HepG2 (cell line): ENCODE measurements around the gene TBC1D16. TPM values are rescaled to one million over a fixed set of nuclear protein-coding genes. Genes with fewer than 3 reads are reported as not detected.

Experiments used
- ATAC-seq: fragments of 200-7000 bp; cut with Tn5 transposase; 3 replicates; pipeline ENCODE4 v1.9.1; 2020; ENCODE audit warnings: mild to moderate bottlenecking, moderate library complexity
- BruUV-seq: library from RNA; stranded (reverse); fragments of 400-500 nt; replicated peaks from 2 replicates; lab custom pipeline; 2021; lab: Mats Ljungman, UMichigan
- CTCF ChIA-PET: fragments of 300-600 bp; formaldehyde crosslinking; extraction: SDS; loops from one replicate; lab custom pipeline; 2021; ENCODE audit warnings: low total read pairs, inconsistent platforms, low intra/inter-chr PET ratio; lab: Yijun Ruan, JAX
- POLR2A ChIA-PET: fragments of 350-600 bp; sonication (Branson Sonifier 250); formaldehyde crosslinking; loops from one replicate; lab custom pipeline; 2020; ENCODE audit warnings: antibody characterized with exemption, inconsistent platforms; lab: Yijun Ruan, JAX
- DNase-seq: peaks from one replicate; pipeline ENCODE4 v3.0.0-alpha.2; 2015; ENCODE audit warnings: low spot score
- FAIRE-seq: peaks from 3 replicates; lab custom pipeline; 2011; peaks lifted over from hg19 to GRCh38; lab: Jason Lieb, UNC
- H2AFZ ChIP-seq: one replicate; pipeline ENCODE4 v1.6.1; 2011; ENCODE audit warnings: low read length, inconsistent platforms
- H3K27ac ChIP-seq: fragments of 300-600 bp; 3 replicates; pipeline ENCODE4 v1.8.0; 2011; ENCODE audit warnings: mixed run types, mild to moderate bottlenecking, mixed read lengths, low read length, inconsistent platforms; ENCODE audit not compliant: insufficient read depth; ENCODE audit errors: extremely low read length
- H3K27me3 ChIP-seq, 2 experiments: fragments of 200-600 bp in 1 of 2; 2 replicates in 1 of 2; 3 replicates in 1 of 2; pipeline versions ENCODE4 v1.6.0 to v1.8.0; 2011; ENCODE audit warnings: low read length in 2 of 2, mild to moderate bottlenecking in 2 of 2, moderate library complexity in 2 of 2, inconsistent platforms in 1 of 2; ENCODE audit not compliant: insufficient read depth in 2 of 2, control insufficient read depth in 1 of 2
- H3K36me3 ChIP-seq, 2 experiments: fragments of 200-600 bp in 1 of 2; replicated peaks in 1 of 2; 2 replicates in 1 of 2; 3 replicates in 1 of 2; pipeline versions ENCODE4 v1.5.1 to v1.8.0; 2011; ENCODE audit warnings: low read length in 2 of 2, inconsistent platforms in 1 of 2; ENCODE audit not compliant: insufficient read depth in 2 of 2, control insufficient read depth in 1 of 2
- H3K4me1 ChIP-seq: 2 replicates; pipeline ENCODE4 v1.5.1; 2012; ENCODE audit warnings: low read length, inconsistent platforms; ENCODE audit not compliant: insufficient read depth
- H3K4me2 ChIP-seq: 2 replicates; pipeline ENCODE4 v1.6.0; 2011; ENCODE audit warnings: low read depth, low read length, inconsistent platforms
- H3K4me3 ChIP-seq, 3 experiments: fragments of 200-600 bp in 1 of 3; sonication (generic), shearing (Covaris generic) in 1 of 3; replicated peaks in 1 of 3; 2 replicates each; pipeline ENCODE4 v1.5.1; 2011 to 2016; ENCODE audit warnings: low read length in 3 of 3, inconsistent platforms in 2 of 3, low read depth in 2 of 3, mild to moderate bottlenecking in 2 of 3, control low read depth in 1 of 3, mixed read lengths in 1 of 3; ENCODE audit not compliant: insufficient read depth in 1 of 3
- H3K79me2 ChIP-seq: one replicate; pipeline ENCODE4 v1.6.1; 2011; ENCODE audit warnings: low read length, inconsistent platforms; ENCODE audit not compliant: insufficient read depth
- H3K9ac ChIP-seq: 2 replicates; pipeline ENCODE4 v1.6.0; 2011; ENCODE audit warnings: mild to moderate bottlenecking, low read depth, low read length, inconsistent platforms; ENCODE audit not compliant: insufficient read depth
- H3K9me3 ChIP-seq: 2 replicates; pipeline ENCODE4 v1.5.1; 2012; ENCODE audit warnings: mild to moderate bottlenecking, low read length
- H4K20me1 ChIP-seq: 2 replicates; pipeline ENCODE4 v1.6.0; 2011; ENCODE audit warnings: inconsistent platforms, mild to moderate bottlenecking, low read length, moderate library complexity; ENCODE audit not compliant: insufficient read depth
- FLYWCH1 ChIP-seq: sonication (generic); formaldehyde crosslinking; IDR thresholded peaks from 2 replicates; pipeline ENCODE4 v1.8.1; 2023; ENCODE audit warnings: mild to moderate bottlenecking, missing genetic modification reagents
- FOXA1 ChIP-seq, 2 experiments: fragments of 450-650 bp in 1 of 2; sonication (generic) in 1 of 2; formaldehyde crosslinking in 1 of 2; IDR thresholded peaks; 2 replicates each; pipeline versions ENCODE4 v1.4.0 to v1.6.1; 2016 to 2020; ENCODE audit warnings: missing genetic modification reagents in 1 of 2
- HNRNPL ChIP-seq: fragments of 200-400 bp; formaldehyde crosslinking; IDR thresholded peaks from 2 replicates; pipeline ENCODE4 v1.6.1; 2017; ENCODE audit warnings: mild to moderate bottlenecking, low read depth, low read length
- IKZF5 ChIP-seq: IDR thresholded peaks from 2 replicates; pipeline ENCODE4 v1.6.1; 2018; ENCODE audit warnings: missing genetic modification reagents, mild to moderate bottlenecking, missing compliant biosample characterization
- MAFF ChIP-seq: IDR thresholded peaks from 2 replicates; pipeline ENCODE4 v1.6.1; 2011; ENCODE audit warnings: low read depth, low read length, improper control_type of control experiment
- MAFG ChIP-seq: sonication (generic); formaldehyde crosslinking; IDR thresholded peaks from 2 replicates; pipeline ENCODE4 v1.5.1; 2020; ENCODE audit warnings: mild to moderate bottlenecking, missing genetic modification reagents
- REPIN1 ChIP-seq: sonication (generic); formaldehyde crosslinking; IDR thresholded peaks from 2 replicates; pipeline ENCODE4 v1.8.0; 2022; ENCODE audit warnings: missing genetic modification reagents, low read depth, mild to moderate bottlenecking, borderline replicate concordance
- SRSF1 ChIP-seq: fragments of 200-400 bp; formaldehyde crosslinking; optimal IDR thresholded peaks from 2 replicates; pipeline ENCODE3; 2017; ENCODE audit warnings: mild to moderate bottlenecking, low read depth, low read length, moderate library complexity
- SRY ChIP-seq: sonication (generic); formaldehyde crosslinking; IDR thresholded peaks from 2 replicates; pipeline ENCODE4 v1.8.0; 2022; ENCODE audit warnings: mild to moderate bottlenecking, missing genetic modification reagents
- TMF1 ChIP-seq: sonication (generic); formaldehyde crosslinking; IDR thresholded peaks from 2 replicates; pipeline ENCODE4 v1.8.1; 2022; ENCODE audit warnings: low read depth, missing genetic modification reagents
- ZFP37 ChIP-seq: sonication (generic); formaldehyde crosslinking; IDR thresholded peaks from 2 replicates; pipeline ENCODE4 v1.4.0; 2020; ENCODE audit warnings: missing genetic modification reagents, borderline replicate concordance
- ZFX ChIP-seq: sonication (generic); formaldehyde crosslinking; IDR thresholded peaks from 2 replicates; pipeline ENCODE4 v1.4.0; 2020; ENCODE audit warnings: mild to moderate bottlenecking, low read depth, missing genetic modification reagents, moderate library complexity
- ZNF274 ChIP-seq: sonication (generic); formaldehyde crosslinking; IDR thresholded peaks from 2 replicates; pipeline ENCODE4 v1.5.1; 2020; ENCODE audit warnings: mild to moderate bottlenecking, missing genetic modification reagents
- ZNF598 ChIP-seq: sonication (generic); formaldehyde crosslinking; IDR thresholded peaks from 2 replicates; pipeline ENCODE4 v1.5.1; 2020; ENCODE audit warnings: mild to moderate bottlenecking, missing genetic modification reagents, borderline replicate concordance
- ZNF605 ChIP-seq: sonication (generic); formaldehyde crosslinking; IDR thresholded peaks from 2 replicates; pipeline ENCODE4 v1.8.0; 2022; ENCODE audit warnings: mild to moderate bottlenecking, missing genetic modification reagents
- ZNF687 ChIP-seq: sonication (generic); formaldehyde crosslinking; IDR thresholded peaks from 2 replicates; pipeline ENCODE4 v1.5.1; 2020; ENCODE audit warnings: mild to moderate bottlenecking, missing genetic modification reagents, moderate library complexity
- ZNF772 ChIP-seq: sonication (generic); formaldehyde crosslinking; IDR thresholded peaks from 2 replicates; pipeline ENCODE4 v1.5.0; 2020; ENCODE audit warnings: mild to moderate bottlenecking, missing genetic modification reagents
- WGBS: methylation state at CpG from one replicate; pipeline ENCODE4 v1.1.6; 2017; ENCODE audit warnings: low lambda C conversion rate; 5-methylcytosine and 5-hydroxymethylcytosine counted together
- in situ Hi-C: cut with HindIII; loops from 2 replicates; pipeline ENCODE4 v1.10.0; 2017; ENCODE audit warnings: low pct_unique_long_range_greater_than_20kb; ENCODE audit not compliant: extremely low pct_ligation_motif_present
- intact Hi-C: fragments of 100-400 bp; cut with micrococcal nuclease; formaldehyde crosslinking; loops from one replicate; pipeline ENCODE4 v1.10.0; 2022; ENCODE audit not compliant: unreplicated experiment
- polyA plus RNA-seq, 8 experiments: library from polyadenylated mRNA; depleted of rRNA in 3 of 8; stranded (reverse) in 7 of 8; unstranded in 1 of 8; fragments of >200 nt; fragmentation: Illumina TruSeq in 4 of 8; extraction: Trizol in 4 of 8; gene quantifications; 2 replicates each; pipeline versions ENCODE4 v1.2.1 to v1.2.3, GENCODE V29; 2011 to 2016; ENCODE audit warnings: low read depth in 4 of 8, missing spikeins in 1 of 8, mixed read lengths in 1 of 8; ENCODE audit not compliant: insufficient read depth in 1 of 8
- total RNA-seq, 5 experiments: library from RNA; depleted of rRNA; stranded (reverse); fragments of >200 nt; fragmentation: Illumina TruSeq; extraction: Trizol; gene quantifications; 2 replicates each; pipeline ENCODE4 v1.2.3, GENCODE V29; 2016; ENCODE audit warnings: low read depth in 1 of 5

Gene TBC1D16
- total and polyA plus RNA-seq, 2 of the 13 experiments (the other 11 are each of a cell fraction or from before 2014, with no cell fraction given) = 14.9 to 24.9 TPM

- Histone ChIP-seq H3K4me3 (no peak overlapping the region), H3K27ac (no peak overlapping the region), H3K9me3 (no peaks in the 10 kb centered on the region), H4K20me1 (no peaks in the 10 kb centered on the region), H3K27me3 (no peaks in the 10 kb centered on the region), H3K4me2 (no peak overlapping the region), H3K9ac (no peak overlapping the region), H3K36me3 (no peaks in the 10 kb centered on the region), H3K4me1 (peaks cover 82% of the 10 kb centered on the region), H3K79me2 (no peaks in the 10 kb centered on the region), H2AFZ (no peak overlapping the region)
- CTCF ChIA-PET = no interaction called here
- in situ Hi-C loops (no loop called here), intact Hi-C loops (no loop called here)
- POLR2A ChIA-PET = interaction anchor here (1.0 to 2.3 kb wide), 4 partner anchors 54 to 97 kb away, joined by 3 to 9 read pairs (median 6); no protein-coding TSS in a partner anchor
- FAIRE-seq (no peak), ATAC-seq (no peak), DNase-seq (no peak)
- 86% methylated on average over 18 of the region's 22 CpGs for WGBS
- no TSS peak for BruUV-seq
- TF ChIP-seq FOXA1 (IDR thresholded peaks at IDR 0.05) = no peak
- TF ChIP-seq FOXA1 (CRISPR knock-in tag; IDR thresholded peaks at IDR 0.05) = 0 out of 2 replicates have a peak, but pooled peaks have one; percentile 19
- TF ChIP-seq IKZF5 (CRISPR knock-in tag) = 0 out of 2 replicates have a peak, but pooled peaks have one; percentile 13
- TF ChIP-seq ZFX = 0 out of 2 replicates have a peak, but pooled peaks have one; percentile 15
- peak; percentile 81 for TF ChIP-seq MAFG (CRISPR knock-in tag)
- TF ChIP-seq MAFF = peak; percentile 68
- TF ChIP-seq ZNF605 (CRISPR knock-in tag) = no peak
- TF ChIP-seq ZFP37 (CRISPR knock-in tag) = no peak
- TF ChIP-seq TMF1 (CRISPR knock-in tag) = no peak
- peak; percentile 98 for TF ChIP-seq HNRNPL
- 0 out of 2 replicates have a peak, but pooled peaks have one; percentile 14 for TF ChIP-seq REPIN1 (CRISPR knock-in tag)
- TF ChIP-seq ZNF274 (CRISPR knock-in tag) = 0 out of 2 replicates have a peak, but pooled peaks have one; percentile 23
- TF ChIP-seq SRSF1 = peak; percentile 30
- TF ChIP-seq ZNF598 (CRISPR knock-in tag) = no peak
- TF ChIP-seq ZNF687 (CRISPR knock-in tag) = peak; percentile 54
- 0 out of 2 replicates have a peak, but pooled peaks have one; percentile 13 for TF ChIP-seq SRY (CRISPR knock-in tag)
- TF ChIP-seq ZNF772 (CRISPR knock-in tag) = 0 out of 2 replicates have a peak, but pooled peaks have one; percentile 4
- TF ChIP-seq FLYWCH1 (CRISPR knock-in tag) = no peak
These were observed 101.6 kb downstream of the TBC1D16 start for GRCh38 chr17:79933863-79934652.
